ENCODE measurements around the gene SLC8A3. TPM values are rescaled to one million over a fixed set of nuclear protein-coding genes. Genes with fewer than 3 reads are reported as not detected.

The SLC8A3 gene
- total RNA-seq, 1 experiment from 2014 or later: not detected

- intact Hi-C loops (cut with micrococcal nuclease; ENCODE audit: unreplicated experiment): no loop called here
- Histone ChIP-seq H3K36me3 (ENCODE audit: control insufficient read depth, insufficient read depth, low read length) (no peaks in the 10 kb centered on the region), H3K9me3 (ENCODE audit: control insufficient read depth, insufficient read depth, low read depth, low read length) (no peaks in the 10 kb centered on the region), H3K4me3 (ENCODE audit: low read depth in 2 of 2, low read length in 2 of 2) (no peak overlapping the region), H3K27ac (ENCODE audit: low read length) (no peak overlapping the region), H3K27me3 (ENCODE audit: control insufficient read depth, insufficient read depth, low read length) (peaks cover 4% of the 10 kb centered on the region; the same call in 1 of the 2 replicates), H3K4me1 (ENCODE audit: control insufficient read depth, insufficient read depth, low read length) (no peaks in the 10 kb centered on the region)
- CTCF ChIA-PET: no interaction called here
- no TSS peak for BruUV-seq (replicated peaks)
- POLR2A ChIA-PET: interaction anchor here (0.8 kb wide), 1 partner anchor 655 kb away, joined by 4 read pairs; no protein-coding TSS in a partner anchor
- ATAC-seq (no peak), DNase-seq (ENCODE audit: low read depth, low spot score) (no peak)
- in situ Hi-C loops (cut with HindIII; ENCODE audit: low pct_unique_long_range_greater_than_20kb, low sequenced_read_pairs): no loop called here
- no peak for TF ChIP-seq SIN3A (IDR thresholded peaks at IDR 0.05; ENCODE audit: borderline replicate concordance, insufficient read depth, low read depth, low read length)
- no peak for TF ChIP-seq POLR2AphosphoS5 (IDR thresholded peaks at IDR 0.05; ENCODE audit: low read depth, low read length)
- no peak for TF ChIP-seq REST (IDR thresholded peaks at IDR 0.05; ENCODE audit: insufficient read depth in 1 of 2, low read depth in 2 of 2, low read length in 1 of 2)
- TF ChIP-seq, protein P1, sequence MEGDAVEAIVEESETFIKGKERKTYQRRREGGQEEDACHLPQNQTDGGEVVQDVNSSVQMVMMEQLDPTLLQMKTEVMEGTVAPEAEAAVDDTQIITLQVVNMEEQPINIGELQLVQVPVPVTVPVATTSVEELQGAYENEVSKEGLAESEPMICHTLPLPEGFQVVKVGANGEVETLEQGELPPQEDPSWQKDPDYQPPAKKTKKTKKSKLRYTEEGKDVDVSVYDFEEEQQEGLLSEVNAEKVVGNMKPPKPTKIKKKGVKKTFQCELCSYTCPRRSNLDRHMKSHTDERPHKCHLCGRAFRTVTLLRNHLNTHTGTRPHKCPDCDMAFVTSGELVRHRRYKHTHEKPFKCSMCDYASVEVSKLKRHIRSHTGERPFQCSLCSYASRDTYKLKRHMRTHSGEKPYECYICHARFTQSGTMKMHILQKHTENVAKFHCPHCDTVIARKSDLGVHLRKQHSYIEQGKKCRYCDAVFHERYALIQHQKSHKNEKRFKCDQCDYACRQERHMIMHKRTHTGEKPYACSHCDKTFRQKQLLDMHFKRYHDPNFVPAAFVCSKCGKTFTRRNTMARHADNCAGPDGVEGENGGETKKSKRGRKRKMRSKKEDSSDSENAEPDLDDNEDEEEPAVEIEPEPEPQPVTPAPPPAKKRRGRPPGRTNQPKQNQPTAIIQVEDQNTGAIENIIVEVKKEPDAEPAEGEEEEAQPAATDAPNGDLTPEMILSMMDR (IDR thresholded peaks at IDR 0.05): no peak
- no peak for TF ChIP-seq TCF7L2 (IDR thresholded peaks at IDR 0.05; ENCODE audit: low read depth, low read length)
Observed at GRCh38 chr14:70000601-70001000, 188.2 kb downstream of the SLC8A3 start.

DNA sequence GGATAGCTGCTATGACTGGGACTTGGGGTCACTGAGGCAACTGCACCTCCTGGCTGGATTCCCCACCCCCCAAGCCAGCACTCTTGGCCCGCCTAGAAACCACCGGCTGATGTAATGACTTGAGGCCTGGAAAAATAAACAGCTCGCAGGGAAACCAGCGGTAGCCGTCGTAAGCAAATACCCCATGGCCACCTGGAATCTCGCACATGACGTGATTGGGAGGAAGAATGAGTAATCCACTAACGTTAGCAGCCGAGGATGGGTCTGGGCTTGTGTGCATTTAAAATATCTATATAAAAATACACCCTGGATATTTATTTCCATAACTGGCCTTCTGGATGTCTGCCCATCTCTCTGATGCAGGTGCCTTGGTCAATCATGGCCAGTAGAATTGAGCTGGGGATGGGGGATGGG is 189.5 kb downstream of the SLC8A3 start:
- no peak for TF ChIP-seq REST (IDR thresholded peaks at IDR 0.05; ENCODE audit: insufficient read depth in 1 of 2, low read depth in 2 of 2, low read length in 1 of 2)
- TF ChIP-seq SIN3A (IDR thresholded peaks at IDR 0.05; ENCODE audit: borderline replicate concordance, insufficient read depth, low read depth, low read length): no peak
- TF ChIP-seq, protein P1 (IDR thresholded peaks at IDR 0.05): no peak
- TF ChIP-seq POLR2AphosphoS5 (IDR thresholded peaks at IDR 0.05; ENCODE audit: low read depth, low read length): no peak
- TF ChIP-seq TCF7L2 (IDR thresholded peaks at IDR 0.05; ENCODE audit: low read depth, low read length): no peak
- Histone ChIP-seq H3K4me3 (ENCODE audit: low read depth in 2 of 2, low read length in 2 of 2) (no peak overlapping the region), H3K27ac (ENCODE audit: low read length) (no peak overlapping the region), H3K27me3 (ENCODE audit: control insufficient read depth, insufficient read depth, low read length) (peaks cover 4% of the 10 kb centered on the region), H3K36me3 (ENCODE audit: control insufficient read depth, insufficient read depth, low read length) (no peaks in the 10 kb centered on the region), H3K4me1 (ENCODE audit: control insufficient read depth, insufficient read depth, low read length) (no peaks in the 10 kb centered on the region), H3K9me3 (ENCODE audit: control insufficient read depth, insufficient read depth, low read depth, low read length) (no peaks in the 10 kb centered on the region)
- ChIA-PET POLR2A (no interaction called here), CTCF (no interaction called here)
- DNase-seq (ENCODE audit: low read depth, low spot score) (no peak), ATAC-seq (no peak)
- in situ Hi-C loops (cut with HindIII; ENCODE audit: low pct_unique_long_range_greater_than_20kb, low sequenced_read_pairs): no loop called here
- BruUV-seq (replicated peaks): no TSS peak
- intact Hi-C loops (cut with micrococcal nuclease; ENCODE audit: unreplicated experiment): no loop called here
